HEK293T (cell line): Measurements from ENCODE around the gene FOXB1.

ENCODE experiments used
- CTCF ChIA-PET: fragments of 350-600 bp; formaldehyde crosslinking; extraction: SDS; loops from one replicate; lab custom pipeline; 2021; ENCODE audit warnings: antibody characterized with exemption, inconsistent platforms; lab: Yijun Ruan, JAX
- POLR2A ChIA-PET: fragments of 350-600 bp; formaldehyde crosslinking; extraction: SDS; loops from one replicate; lab custom pipeline; 2020; ENCODE audit warnings: antibody characterized with exemption, inconsistent platforms; lab: Yijun Ruan, JAX
- DNase-seq: peaks from one replicate; pipeline ENCODE4 v3.0.0; 2012; ENCODE audit warnings: mixed read lengths; ENCODE audit errors: extremely low spot score
- ARNT ChIP-seq: fragments of 450-650 bp; IDR thresholded peaks from 2 replicates; pipeline ENCODE4 v1.6.1; 2017; ENCODE audit warnings: mild to moderate bottlenecking
- BHLHE40 ChIP-seq: fragments of 450-650 bp; IDR thresholded peaks from 2 replicates; pipeline ENCODE4 v1.6.1; 2016; ENCODE audit warnings: mild to moderate bottlenecking, moderate library complexity, borderline replicate concordance
- CTBP1 ChIP-seq: fragments of 450-650 bp; IDR thresholded peaks from 2 replicates; pipeline ENCODE4 v1.6.1; 2016; ENCODE audit warnings: borderline replicate concordance
- ELF4 ChIP-seq: fragments of 450-650 bp; IDR thresholded peaks from 2 replicates; pipeline ENCODE4 v1.6.1; 2017; ENCODE audit warnings: antibody characterized with exemption
- FOXA1 ChIP-seq: fragments of 450-650 bp; IDR thresholded peaks from 2 replicates; pipeline ENCODE4 v1.6.1; 2016; ENCODE audit warnings: mild to moderate bottlenecking
- FOXK2 ChIP-seq: fragments of 450-650 bp; IDR thresholded peaks from 2 replicates; pipeline ENCODE4 v1.6.1; 2016; ENCODE audit warnings: mild to moderate bottlenecking
- FOXM1 ChIP-seq: fragments of 450-650 bp; IDR thresholded peaks from 2 replicates; pipeline ENCODE4 v1.6.1; 2017; ENCODE audit warnings: mild to moderate bottlenecking, borderline replicate concordance
- HDGF ChIP-seq: fragments of 450-650 bp; IDR thresholded peaks from 2 replicates; pipeline ENCODE4 v1.6.1; 2017; ENCODE audit warnings: antibody characterized with exemption, borderline replicate concordance
- L3MBTL2 ChIP-seq: fragments of 450-650 bp; conservative IDR thresholded peaks from 2 replicates; pipeline ENCODE4 v1.6.1; 2016; ENCODE audit warnings: mild to moderate bottlenecking
- LEF1 ChIP-seq: fragments of 450-650 bp; IDR thresholded peaks from 2 replicates; pipeline ENCODE4 v1.6.1; 2017; ENCODE audit warnings: mild to moderate bottlenecking, borderline replicate concordance
- NFRKB ChIP-seq: fragments of 450-650 bp; IDR thresholded peaks from 2 replicates; pipeline ENCODE4 v1.6.1; 2016; ENCODE audit warnings: mild to moderate bottlenecking, moderate library complexity
- PKNOX1 ChIP-seq: fragments of 450-650 bp; IDR thresholded peaks from 2 replicates; pipeline ENCODE4 v1.6.1; 2016
- SP1 ChIP-seq: fragments of 450-650 bp; IDR thresholded peaks from 2 replicates; pipeline ENCODE4 v1.6.1; 2017
- SUZ12 ChIP-seq: fragments of 450-650 bp; IDR thresholded peaks from 2 replicates; pipeline ENCODE4 v1.6.1; 2016; ENCODE audit warnings: mild to moderate bottlenecking
- TARDBP ChIP-seq: fragments of 450-650 bp; IDR thresholded peaks from 2 replicates; pipeline ENCODE4 v1.6.1; 2016
- ZNF384 ChIP-seq: fragments of 450-650 bp; IDR thresholded peaks from 2 replicates; pipeline ENCODE4 v1.6.1; 2016

FOXB1 gene

GRCh38 chr15:60010858-60011257 is 6.7 kb downstream of the FOXB1 start:
- TF ChIP-seq BHLHE40 (no peak), FOXM1 (no peak), NFRKB (no peak), ZNF384 (no peak), ARNT (no peak), TARDBP (no peak), PKNOX1 (no peak), L3MBTL2 (no peak), SP1 (no peak), FOXK2 (no peak), FOXA1 (no peak), ELF4 (no peak), SUZ12 (no peak), CTBP1 (no peak), LEF1 (no peak), HDGF (no peak)
- no peak for DNase-seq
- CTCF ChIA-PET, result no interaction called here
- POLR2A ChIA-PET, result interaction anchor here (1.6 kb wide), 1 partner anchor 9 kb away, joined by 4 read pairs; no protein-coding TSS in a partner anchor

DNA sequence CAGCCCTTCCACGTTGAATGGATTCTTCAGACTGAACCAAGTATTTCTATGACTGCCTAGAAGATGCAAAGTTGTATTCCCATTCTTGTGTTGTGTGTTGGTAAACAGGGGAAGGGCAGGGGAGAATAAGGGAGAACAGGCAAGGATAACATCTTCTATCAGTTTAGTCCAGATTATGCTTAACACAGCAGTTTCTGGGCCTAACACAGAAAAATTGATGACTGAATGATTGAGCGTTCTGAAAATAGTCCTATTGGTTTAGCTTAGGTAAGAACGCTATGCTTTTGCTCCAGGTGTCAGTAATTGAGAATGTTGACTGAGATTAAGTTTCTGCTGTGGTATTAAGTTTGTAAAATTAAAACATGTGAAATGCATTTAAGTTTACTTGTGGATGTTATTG is 8.6 kb downstream of the FOXB1 start:
- DNase-seq, result no peak
- ChIA-PET CTCF (no interaction called here), POLR2A (no interaction called here)
- TF ChIP-seq FOXA1 (no peak), HDGF (no peak), SP1 (no peak), TARDBP (no peak), PKNOX1 (no peak), FOXM1 (no peak), SUZ12 (no peak), FOXK2 (no peak), CTBP1 (no peak), LEF1 (no peak), ELF4 (no peak), L3MBTL2 (no peak), ZNF384 (no peak), BHLHE40 (no peak), ARNT (no peak), NFRKB (no peak)

DNA sequence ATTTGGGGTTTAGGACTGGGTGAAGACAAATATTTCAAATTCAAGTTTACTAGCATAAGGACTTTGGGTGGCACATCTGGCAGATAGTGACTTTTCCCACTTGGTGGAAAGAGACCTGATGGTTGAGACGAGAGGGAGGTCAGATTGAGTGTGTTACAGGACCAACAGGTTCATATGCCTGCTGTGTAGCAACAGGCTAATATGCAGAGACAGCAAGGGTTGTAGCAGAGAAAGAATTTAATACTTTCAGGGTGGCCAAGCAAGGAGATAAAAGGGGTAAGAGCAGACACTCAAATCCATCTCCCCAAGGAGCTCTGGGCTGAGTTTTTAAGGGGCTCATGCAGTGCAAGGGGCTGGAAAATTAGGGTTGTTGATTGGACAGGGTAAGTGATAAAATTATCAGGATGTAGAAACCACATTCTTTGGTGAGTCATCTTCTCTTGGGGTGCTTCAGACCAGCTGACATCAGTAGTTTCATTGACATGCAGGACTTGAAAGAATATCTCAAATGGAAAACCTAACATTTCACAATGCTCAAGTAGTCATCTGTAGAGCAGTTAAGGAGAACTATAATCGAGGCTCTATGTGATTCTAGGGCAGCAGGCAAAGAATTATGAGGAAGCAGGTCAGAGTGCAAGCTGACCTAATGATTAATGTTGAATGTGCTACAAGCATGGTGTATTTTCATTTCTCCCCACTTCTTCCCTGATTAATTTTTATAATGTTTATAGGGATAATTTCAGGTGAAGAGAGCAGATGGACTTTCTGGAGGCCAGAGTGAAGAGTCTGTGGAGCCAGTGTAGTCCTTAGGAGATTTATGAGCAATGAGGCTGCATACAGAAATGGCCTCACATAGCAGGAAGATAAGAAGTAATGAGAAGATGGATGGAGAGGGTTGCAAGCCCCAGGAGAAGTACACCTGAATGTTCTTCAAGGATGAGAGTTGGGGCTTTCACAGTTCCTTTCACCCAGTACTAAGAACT is 13.7 kb downstream of the FOXB1 start:
- POLR2A ChIA-PET, result no interaction called here
- no peak for TF ChIP-seq FOXK2
- no peak for TF ChIP-seq PKNOX1
- no peak for TF ChIP-seq CTBP1
- no peak for TF ChIP-seq SP1
- no peak for TF ChIP-seq ELF4
- no peak for TF ChIP-seq FOXM1
- TF ChIP-seq BHLHE40, result no peak
- CTCF ChIA-PET, result no interaction called here
- DNase-seq, result no peak

DNA sequence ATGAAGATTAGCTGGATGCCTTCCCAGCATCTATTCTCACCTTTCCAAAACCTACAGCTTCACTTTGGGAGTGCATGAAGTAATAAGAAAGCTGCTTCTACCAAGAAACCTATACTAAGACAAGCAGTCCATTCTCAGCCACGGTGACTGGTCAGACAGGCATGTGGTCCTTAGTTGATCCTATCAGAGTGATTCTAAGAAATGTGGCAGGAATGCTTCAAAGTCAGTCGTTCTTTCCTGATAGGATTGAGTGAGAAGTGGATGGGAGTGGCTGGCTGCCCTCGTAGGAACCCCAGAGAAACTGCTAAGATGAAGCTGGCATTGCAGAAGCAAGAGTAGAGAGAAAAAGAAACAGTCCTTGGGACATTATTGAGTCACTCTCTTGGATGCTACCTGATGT is 16.6 kb downstream of the FOXB1 start:
- TF ChIP-seq HDGF, result no peak
- TF ChIP-seq ZNF384, result no peak
- no peak for DNase-seq
- ChIA-PET CTCF (no interaction called here), POLR2A (interaction anchor here (1.0 kb wide), 1 partner anchor 16 kb away, joined by 4 read pairs; the partner anchor contains the start of gene FOXB1)

DNA sequence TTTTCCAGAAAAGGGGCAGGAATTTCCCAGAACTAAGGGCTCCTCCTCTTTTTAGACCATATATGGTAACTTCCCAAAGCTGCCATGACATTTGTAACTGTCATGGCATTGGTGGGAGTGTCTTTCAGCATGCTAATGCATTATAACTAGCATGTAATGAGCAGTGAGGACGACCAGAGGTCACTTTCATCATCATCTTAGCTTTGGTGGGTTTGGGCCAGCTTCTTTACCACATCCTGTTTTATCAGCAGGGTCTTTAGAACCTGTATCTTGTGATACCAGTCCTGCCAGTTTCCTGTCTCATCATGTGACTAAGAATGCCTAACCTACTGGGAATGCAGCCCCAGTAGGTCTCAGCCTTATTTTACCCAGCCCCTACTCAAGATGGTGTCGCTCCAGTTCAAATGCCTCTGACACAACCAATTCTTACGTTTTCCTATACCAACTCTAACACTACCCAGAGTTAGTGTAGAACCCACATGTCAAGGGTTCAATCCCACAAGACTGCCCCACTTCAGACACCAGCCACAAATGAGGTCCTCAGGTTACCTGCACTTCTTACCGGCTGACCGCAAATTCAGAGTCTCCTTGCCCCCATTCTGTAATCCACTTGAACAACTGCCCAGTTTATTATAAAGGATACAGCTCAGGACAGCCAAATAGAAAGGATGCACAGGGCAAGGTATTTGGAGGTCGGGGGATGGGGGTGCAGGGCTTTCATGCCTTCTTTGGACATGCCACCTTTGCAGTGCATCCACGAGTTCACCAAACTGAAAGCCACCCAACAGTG is 17.7 kb downstream of the FOXB1 start:
- POLR2A ChIA-PET, result no interaction called here
- CTCF ChIA-PET, result no interaction called here
- 0 out of 2 replicates have a peak, but pooled peaks have one; percentile 20 for TF ChIP-seq PKNOX1
- no peak for TF ChIP-seq ARNT
- TF ChIP-seq FOXK2, result no peak
- DNase-seq, result no peak
